Activated naive CD4-positive, alpha-beta T cell treated with anti-CD3 and anti-CD28 coated beads, Interleukin-2, amount 50 U/mL, for 24 hours (primary cell): Measurements from ENCODE around the gene FHL2.
A peak's percentile ranks its signal among the peaks of the same experiment; 100 is the strongest.

Experiments used
- H3K27ac Mint-ChIP-seq: one replicate; pipeline ENCODE4 v1.8.0; 2021; ENCODE audit warnings: mild to moderate bottlenecking, mixed read lengths
- H3K27me3 Mint-ChIP-seq: one replicate; pipeline ENCODE4 v1.8.0; 2021; ENCODE audit warnings: mixed read lengths
- H3K36me3 Mint-ChIP-seq: one replicate; pipeline ENCODE4 v1.8.0; 2021; ENCODE audit warnings: mixed read lengths
- H3K4me1 Mint-ChIP-seq: one replicate; pipeline ENCODE4 v1.8.0; 2021; ENCODE audit warnings: mixed read lengths
- H3K4me3 Mint-ChIP-seq: one replicate; pipeline ENCODE4 v1.8.0; 2021; ENCODE audit warnings: mild to moderate bottlenecking, mixed read lengths
- H3K9me3 Mint-ChIP-seq: one replicate; pipeline ENCODE4 v1.8.0; 2021; ENCODE audit warnings: mixed read lengths

Gene FHL2

DNA sequence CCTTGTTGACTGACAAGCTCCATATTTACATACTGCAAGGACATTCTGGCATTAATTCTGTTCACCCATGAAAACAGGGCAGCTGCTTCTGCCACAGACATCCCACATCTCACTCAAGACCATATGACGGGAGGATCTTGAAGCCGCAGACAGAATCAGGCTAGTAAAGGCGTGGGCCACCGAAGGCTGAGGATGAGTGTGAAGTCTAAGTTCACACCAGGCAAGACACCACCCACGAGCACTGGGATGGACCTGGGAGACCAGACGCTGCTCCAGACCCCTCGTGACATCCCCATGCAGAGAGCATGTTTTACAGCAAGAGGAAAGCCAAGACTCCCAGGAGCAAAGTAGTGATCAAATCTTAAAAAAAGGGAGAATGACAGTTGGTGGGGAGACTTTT is 3.2 kb downstream of the FHL2 start:
- H3K4me3 Mint-ChIP-seq, result no peak overlapping the region
- H3K4me1 Mint-ChIP-seq, result peaks cover 27% of the 10 kb centered on the region
- peaks cover 10% of the 10 kb centered on the region for H3K27me3 Mint-ChIP-seq
- H3K36me3 Mint-ChIP-seq, result no peaks in the 10 kb centered on the region
- H3K27ac Mint-ChIP-seq, result no peak overlapping the region
- no peaks in the 10 kb centered on the region for H3K9me3 Mint-ChIP-seq

DNA sequence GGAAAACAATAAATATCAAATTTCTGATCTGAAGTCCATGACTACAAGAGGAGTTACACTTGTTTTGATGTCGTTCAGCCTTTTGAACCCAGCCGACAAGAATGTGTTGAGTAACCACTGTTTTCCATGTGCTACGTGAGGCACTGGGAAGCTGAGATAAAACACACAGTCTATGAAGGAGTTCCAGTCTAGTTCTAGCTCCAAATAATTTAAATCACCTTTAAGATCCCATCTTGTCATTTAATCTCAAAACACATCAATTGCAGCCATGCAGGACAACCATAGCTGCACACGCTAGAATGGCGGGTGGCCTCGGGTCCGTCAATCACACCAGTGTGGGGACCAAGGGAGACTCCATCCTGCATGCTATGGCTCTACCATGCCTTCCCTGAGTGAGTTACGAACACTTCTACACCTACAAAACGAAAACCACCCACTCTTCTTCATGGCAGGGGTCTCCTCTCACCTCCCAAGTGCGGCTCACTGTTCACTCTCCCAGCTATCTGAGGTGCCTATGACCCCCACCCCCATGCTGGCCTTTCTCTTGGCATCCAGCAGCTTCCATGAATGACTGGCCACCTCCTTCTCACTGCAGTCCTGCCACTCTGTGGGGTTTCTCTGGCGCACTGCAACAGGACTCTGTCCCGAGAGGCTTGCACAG is 3.8 kb downstream of the FHL2 start:
- Mint-ChIP-seq H3K4me3 (no peak overlapping the region), H3K27ac (peak overlapping the region; percentile 26), H3K9me3 (no peaks in the 10 kb centered on the region), H3K27me3 (peaks cover 8% of the 10 kb centered on the region), H3K4me1 (peaks cover 27% of the 10 kb centered on the region), H3K36me3 (no peaks in the 10 kb centered on the region)

DNA sequence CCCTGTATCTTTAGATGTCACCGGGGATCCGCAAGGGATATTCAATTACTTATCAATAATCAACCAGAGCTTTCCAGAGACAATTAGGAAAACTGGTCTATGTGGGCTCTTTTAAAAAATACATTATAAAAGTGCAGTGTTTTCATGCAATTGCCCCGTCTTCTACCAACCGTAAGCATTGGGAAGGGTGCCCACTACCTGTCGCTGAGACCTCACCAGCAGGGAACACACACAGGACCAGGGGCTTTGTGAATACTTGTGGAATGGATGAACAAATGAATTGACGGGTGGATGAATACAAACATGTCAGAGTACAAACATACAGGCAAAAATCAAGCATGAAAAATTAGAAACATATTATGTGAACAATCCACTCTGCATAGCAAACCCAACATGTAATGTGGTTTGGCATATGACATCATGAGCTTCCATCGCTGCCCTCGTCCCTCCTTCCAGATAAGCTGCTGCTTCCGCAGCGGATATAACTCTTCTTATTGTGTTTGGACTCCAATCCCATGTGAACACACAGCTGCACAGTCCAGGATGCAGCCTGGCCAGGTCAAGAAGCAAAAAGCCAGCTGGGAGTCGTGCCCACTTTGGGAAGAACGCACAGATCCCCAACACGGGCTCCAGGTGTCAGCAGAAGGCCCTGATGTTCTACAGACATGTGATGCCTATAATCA is 5.3 kb downstream of the FHL2 start:
- Mint-ChIP-seq H3K4me1 (peaks cover 24% of the 10 kb centered on the region), H3K27me3 (peaks cover 2% of the 10 kb centered on the region), H3K27ac (no peak overlapping the region), H3K9me3 (no peaks in the 10 kb centered on the region), H3K4me3 (no peak overlapping the region), H3K36me3 (no peaks in the 10 kb centered on the region)

DNA sequence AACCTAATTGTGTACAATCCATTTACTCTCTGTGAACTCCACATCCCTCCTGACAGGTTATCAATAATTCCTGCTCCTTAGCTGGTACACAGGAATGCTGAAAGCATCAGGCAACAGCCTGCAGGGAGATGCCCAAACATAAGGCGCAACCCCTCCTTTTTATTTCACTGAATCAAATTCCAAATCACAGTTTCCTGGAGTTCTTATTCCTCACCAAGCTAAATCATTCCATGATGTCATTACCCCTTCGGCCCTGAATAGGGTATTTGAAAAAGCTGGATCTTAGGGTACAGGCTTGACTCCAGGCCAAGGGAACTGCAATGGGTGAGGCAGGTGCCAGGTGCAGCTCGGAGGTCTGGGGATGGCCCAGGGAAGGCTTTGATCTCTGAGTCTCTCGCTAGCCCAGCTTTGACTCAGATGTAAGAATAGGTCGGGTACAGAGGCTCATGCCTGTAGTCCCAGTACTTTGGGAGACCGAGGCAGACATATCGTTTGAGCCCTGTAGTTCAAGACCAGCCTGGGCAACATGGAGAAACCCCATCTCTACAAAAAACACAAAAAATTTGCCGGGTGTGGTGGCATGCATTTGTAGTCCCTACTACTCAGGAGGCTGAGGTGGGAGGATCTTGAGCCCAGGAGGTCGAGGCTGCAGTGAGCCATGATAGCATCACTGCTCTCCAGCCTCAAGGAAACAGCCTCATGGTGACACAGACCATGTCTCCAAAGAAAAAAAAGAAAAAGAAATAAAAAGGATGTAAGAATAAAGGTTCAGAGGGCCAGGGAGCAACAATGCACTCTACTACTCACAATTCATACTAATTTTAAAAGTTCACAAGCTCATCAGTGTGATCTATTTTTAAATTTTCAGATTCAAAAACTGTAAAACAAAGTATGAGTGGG is 6.8 kb downstream of the FHL2 start:
- Mint-ChIP-seq H3K27me3 (no peaks in the 10 kb centered on the region), H3K4me3 (no peak overlapping the region), H3K9me3 (no peaks in the 10 kb centered on the region), H3K27ac (no peak overlapping the region), H3K36me3 (no peaks in the 10 kb centered on the region), H3K4me1 (peaks cover 14% of the 10 kb centered on the region)

DNA sequence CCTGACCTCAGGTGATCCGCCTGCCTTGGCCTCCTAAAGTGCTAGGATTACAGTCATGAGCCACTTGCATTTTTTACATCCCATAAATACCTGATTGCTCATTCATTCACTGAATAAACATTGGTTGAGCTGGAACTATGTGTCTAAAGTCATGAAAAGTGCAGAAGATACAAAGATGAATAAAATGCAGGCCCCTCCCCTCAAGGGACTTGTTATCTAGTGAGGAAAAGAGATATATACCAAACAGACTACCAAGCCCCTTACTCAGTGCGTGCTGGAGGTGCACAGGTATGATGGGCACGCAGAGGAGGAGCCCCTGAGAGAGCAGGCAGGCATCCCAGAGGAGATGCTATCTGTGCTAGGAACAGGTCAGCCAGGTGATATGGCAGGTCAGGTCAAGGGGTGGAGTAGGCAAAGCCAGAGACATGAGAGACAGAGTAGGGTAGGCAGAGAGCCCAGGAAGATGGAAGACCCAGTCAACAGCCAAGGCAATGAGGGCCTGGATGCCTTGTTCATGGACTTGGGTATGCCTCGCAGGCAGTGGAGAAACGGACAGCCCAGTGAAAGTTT is 7.7 kb downstream of the FHL2 start:
- no peak overlapping the region for H3K4me3 Mint-ChIP-seq
- H3K36me3 Mint-ChIP-seq, result no peaks in the 10 kb centered on the region
- no peak overlapping the region for H3K27ac Mint-ChIP-seq
- H3K27me3 Mint-ChIP-seq, result no peaks in the 10 kb centered on the region
- peaks cover 5% of the 10 kb centered on the region for H3K4me1 Mint-ChIP-seq
- H3K9me3 Mint-ChIP-seq, result no peaks in the 10 kb centered on the region

DNA sequence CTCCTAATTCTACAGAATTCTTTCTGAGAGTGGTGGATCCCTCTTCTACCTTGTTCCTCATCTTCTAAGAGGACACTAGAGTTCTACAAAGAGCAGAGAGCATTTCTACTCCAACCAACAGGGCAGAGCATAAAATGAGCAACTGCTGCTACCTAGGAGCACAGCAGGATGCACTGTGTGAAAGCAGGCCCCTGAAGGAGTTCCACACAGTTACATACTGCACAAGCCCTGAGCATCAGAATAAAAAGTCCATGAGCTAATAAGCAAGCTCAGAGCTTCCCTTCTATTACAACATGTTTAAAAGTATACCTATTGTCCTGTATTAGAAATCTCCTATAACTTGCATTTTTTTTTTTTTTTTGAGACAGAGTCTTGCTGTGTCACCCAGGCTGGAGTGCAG is 8.4 kb downstream of the FHL2 start:
- Mint-ChIP-seq H3K4me1 (peaks cover 3% of the 10 kb centered on the region), H3K9me3 (no peaks in the 10 kb centered on the region), H3K27ac (no peak overlapping the region), H3K27me3 (no peaks in the 10 kb centered on the region), H3K36me3 (no peaks in the 10 kb centered on the region), H3K4me3 (no peak overlapping the region)

DNA sequence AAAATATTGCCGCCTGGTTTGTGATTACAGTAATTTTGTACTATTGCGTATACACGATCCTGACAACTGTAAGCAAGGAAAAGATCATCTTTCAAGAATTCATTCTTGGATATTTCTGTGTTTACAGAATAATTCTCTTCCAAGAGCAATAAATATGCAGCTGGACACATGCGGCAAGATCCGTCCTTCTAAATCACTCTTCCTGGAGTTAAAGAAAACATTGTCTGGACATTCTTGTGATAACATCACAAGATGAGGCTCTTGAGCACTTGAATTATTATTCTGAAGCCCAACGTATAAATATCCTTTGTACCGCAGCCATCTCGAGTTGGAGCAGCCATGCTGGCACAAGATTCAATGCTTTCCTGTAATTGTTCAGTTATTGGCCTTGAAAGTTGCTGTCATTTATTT is 9.9 kb downstream of the FHL2 start:
- H3K27me3 Mint-ChIP-seq, result no peaks in the 10 kb centered on the region
- no peak overlapping the region for H3K27ac Mint-ChIP-seq
- no peaks in the 10 kb centered on the region for H3K36me3 Mint-ChIP-seq
- no peak overlapping the region for H3K4me3 Mint-ChIP-seq
- H3K4me1 Mint-ChIP-seq, result peaks cover 3% of the 10 kb centered on the region
- H3K9me3 Mint-ChIP-seq, result no peaks in the 10 kb centered on the region

DNA sequence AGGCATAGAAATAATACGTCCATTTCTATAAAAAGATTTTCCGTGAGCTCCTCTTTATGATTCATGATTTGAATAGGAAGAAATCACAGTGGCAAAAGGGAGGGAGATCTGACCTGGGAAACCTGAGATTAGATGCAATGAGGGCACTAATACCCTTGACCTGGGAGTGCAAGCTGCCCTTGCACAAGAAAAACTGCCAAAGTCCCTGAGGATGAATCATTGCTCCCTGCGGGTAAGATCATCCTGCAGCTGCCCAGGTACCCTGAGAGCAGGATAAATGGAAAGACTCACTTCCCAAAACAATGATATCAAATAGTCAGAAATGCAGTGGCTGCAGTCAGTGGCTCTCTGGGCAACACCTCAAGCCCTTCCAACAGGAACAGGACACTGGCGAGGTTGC is 11.6 kb downstream of the FHL2 start:
- Mint-ChIP-seq H3K27ac (no peak overlapping the region), H3K27me3 (no peaks in the 10 kb centered on the region), H3K9me3 (no peaks in the 10 kb centered on the region), H3K36me3 (no peaks in the 10 kb centered on the region), H3K4me3 (no peak overlapping the region), H3K4me1 (no peaks in the 10 kb centered on the region)

DNA sequence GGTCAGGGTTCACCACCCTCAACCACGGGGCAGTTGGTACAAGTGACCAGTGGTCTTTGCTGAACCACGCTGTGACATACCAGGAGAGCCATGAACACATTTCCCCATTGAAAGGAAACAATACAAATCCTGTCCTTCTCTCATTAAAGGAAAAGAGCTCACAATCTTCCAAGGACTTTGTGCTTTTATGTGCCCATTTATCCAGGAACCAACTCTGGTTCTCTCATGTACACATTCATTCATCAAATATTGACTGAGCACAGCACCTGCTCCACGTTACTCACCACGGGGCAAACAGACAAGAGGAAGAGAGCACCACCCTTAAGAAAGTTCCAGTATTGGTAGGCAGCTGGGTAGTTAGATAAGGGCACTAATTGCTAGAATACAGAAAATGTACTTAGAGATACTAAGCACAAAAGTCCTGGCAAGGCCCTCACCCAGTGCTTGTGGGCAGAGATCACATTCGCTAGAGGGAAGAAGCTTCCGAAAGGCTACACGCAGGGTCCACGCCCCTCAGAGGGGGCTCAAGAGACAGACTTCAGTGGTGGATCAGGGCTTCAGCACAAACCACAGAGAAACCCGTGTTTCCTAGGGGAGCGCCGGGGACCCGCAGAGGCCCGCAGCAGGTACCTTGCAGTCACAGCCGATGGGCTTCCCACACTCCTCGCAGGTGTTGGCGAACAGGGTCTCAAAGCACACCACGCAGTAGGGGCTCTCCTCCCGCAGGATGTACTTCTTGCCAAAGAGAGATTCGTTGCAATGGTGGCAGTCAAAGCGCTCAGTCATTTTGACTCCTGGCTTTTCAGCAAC is 12.9 kb downstream of the FHL2 start:
- Mint-ChIP-seq H3K4me1 (no peaks in the 10 kb centered on the region), H3K9me3 (no peaks in the 10 kb centered on the region), H3K4me3 (no peak overlapping the region), H3K27ac (no peak overlapping the region), H3K27me3 (no peaks in the 10 kb centered on the region), H3K36me3 (no peaks in the 10 kb centered on the region)

DNA sequence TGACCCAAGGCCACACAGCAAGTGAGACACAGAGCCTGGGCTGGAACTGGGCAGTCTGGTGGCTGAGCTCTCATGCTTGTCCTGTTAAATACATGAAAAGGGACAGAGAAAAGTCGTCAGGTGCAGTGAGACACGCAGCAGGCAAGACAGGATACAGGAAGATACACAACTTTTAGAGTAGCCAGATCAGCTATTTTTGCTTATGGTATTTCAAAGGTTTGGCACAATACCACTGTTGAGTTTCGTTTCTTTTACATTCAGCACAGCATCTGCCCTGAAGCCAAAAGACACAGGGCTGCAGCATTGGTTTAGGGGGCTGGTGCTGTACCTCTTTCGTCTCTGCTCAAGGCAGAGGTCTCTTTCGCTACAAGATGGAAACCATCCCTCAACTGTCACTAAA is 14.0 kb downstream of the FHL2 start:
- H3K9me3 Mint-ChIP-seq, result no peaks in the 10 kb centered on the region
- H3K36me3 Mint-ChIP-seq, result no peaks in the 10 kb centered on the region
- H3K4me3 Mint-ChIP-seq, result no peak overlapping the region
- no peak overlapping the region for H3K27ac Mint-ChIP-seq
- H3K27me3 Mint-ChIP-seq, result no peaks in the 10 kb centered on the region
- no peaks in the 10 kb centered on the region for H3K4me1 Mint-ChIP-seq

DNA sequence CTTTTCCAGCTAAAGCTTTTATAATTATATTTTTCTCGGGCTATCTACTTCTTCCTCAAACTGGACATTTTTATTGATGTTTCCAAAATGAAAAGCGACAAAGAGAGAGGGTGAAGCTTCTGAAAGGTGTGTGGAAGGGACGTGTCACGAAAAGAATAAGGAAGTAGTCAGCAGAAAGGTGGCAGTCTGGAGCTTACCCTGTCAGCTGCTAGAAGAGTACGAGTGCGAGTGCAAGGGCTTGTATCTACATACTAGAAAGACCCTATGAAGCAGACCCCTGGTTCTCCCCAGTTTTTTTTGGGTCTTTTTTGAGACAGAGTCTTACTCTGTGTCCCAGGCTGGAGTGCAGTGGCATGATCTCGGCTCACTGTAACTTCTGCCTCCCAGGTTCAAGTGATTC is 14.6 kb downstream of the FHL2 start:
- H3K27me3 Mint-ChIP-seq, result no peaks in the 10 kb centered on the region
- no peaks in the 10 kb centered on the region for H3K4me1 Mint-ChIP-seq
- no peak overlapping the region for H3K27ac Mint-ChIP-seq
- H3K9me3 Mint-ChIP-seq, result no peaks in the 10 kb centered on the region
- no peak overlapping the region for H3K4me3 Mint-ChIP-seq
- no peaks in the 10 kb centered on the region for H3K36me3 Mint-ChIP-seq

DNA sequence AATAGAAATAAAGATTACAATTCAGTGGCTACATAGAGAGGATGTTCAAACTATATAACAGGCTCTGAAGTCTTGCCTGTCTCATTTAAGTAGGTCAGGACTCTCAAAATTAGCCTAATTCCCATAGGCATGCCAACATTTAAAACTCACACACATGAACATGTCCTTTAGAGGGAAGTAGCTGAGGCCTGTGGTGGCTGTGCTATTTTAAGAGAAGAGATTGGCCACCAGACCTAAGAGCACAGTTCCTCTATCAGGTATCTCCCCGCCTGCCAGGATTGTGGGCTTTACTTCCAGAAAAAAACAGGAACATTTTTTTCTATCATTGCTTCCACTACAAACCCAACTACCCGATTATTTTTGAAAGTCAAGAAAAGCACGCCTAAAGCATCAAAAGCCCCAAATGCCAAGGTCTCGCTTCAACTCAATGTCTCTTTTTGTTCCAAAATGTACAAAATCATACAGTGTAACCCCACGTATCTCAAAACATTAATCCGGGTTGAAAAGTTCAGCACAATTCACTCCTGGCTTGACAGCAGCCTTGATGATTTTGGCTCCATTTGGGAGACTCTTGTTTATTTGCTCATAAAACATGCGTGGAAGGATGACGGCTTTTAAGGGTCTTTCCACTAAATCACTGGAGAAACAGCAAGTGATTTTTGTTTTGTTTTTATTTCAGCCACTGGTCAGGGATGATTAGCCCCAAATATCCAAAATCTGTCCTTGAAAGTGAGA is 15.3 kb downstream of the FHL2 start:
- Mint-ChIP-seq H3K27ac (no peak overlapping the region), H3K9me3 (no peaks in the 10 kb centered on the region), H3K4me1 (no peaks in the 10 kb centered on the region), H3K4me3 (no peak overlapping the region), H3K27me3 (no peaks in the 10 kb centered on the region), H3K36me3 (no peaks in the 10 kb centered on the region)

DNA sequence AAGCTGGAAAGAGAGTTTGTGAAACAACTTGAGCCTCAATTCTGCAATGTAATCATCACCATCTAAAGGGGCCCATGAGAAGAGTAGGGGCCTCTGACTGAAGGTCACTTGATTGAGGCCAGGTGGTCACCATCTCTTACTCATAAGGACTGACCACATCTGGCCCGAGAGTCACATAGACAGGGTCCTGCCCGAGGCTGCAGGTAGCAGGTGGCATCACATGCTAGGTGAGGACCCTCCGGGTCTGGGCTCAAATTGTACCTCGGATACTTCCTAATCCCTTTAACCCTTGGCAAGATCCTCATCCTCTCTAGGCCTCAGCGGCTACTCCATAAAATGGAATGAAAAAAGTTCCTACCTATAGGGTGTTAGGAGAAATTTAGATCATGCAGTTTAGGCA is 16.7 kb downstream of the FHL2 start:
- Mint-ChIP-seq H3K4me3 (no peak overlapping the region), H3K9me3 (no peaks in the 10 kb centered on the region), H3K36me3 (no peaks in the 10 kb centered on the region), H3K4me1 (no peaks in the 10 kb centered on the region), H3K27ac (no peak overlapping the region), H3K27me3 (no peaks in the 10 kb centered on the region)

DNA sequence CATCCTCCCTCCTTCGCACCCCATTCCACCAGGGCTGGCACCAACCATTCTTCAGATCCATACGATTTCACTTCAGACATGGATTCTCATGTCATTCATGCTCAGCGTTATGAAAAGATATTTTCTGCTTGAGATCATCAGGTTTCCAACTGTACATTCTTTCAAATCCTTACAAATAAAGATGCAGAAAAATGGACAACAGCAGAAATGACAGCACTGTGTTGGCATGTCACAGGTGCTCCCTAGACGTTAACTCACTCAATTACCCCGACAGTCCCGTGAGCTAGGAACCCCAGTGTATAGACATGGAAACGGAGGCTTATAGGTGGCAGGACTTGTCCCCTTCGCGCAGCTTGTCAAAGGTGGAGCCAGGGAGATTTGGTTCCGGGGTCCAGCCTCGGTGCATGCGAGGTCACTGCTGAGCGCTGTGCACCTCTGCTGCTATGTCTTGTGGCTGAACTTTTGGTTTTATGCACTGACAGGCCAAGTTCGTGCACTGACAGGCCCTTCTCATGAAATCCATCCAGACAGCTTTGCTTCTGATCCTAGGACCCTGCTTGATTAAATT is 17.7 kb downstream of the FHL2 start:
- Mint-ChIP-seq H3K27me3 (no peaks in the 10 kb centered on the region), H3K27ac (no peak overlapping the region), H3K4me3 (no peak overlapping the region), H3K9me3 (no peaks in the 10 kb centered on the region), H3K4me1 (no peaks in the 10 kb centered on the region), H3K36me3 (no peaks in the 10 kb centered on the region)
